Measurements from ENCODE around the gene GLP2R. TPM values are rescaled to one million over a fixed set of nuclear protein-coding genes. Genes with fewer than 3 reads are reported as not detected.

GLP2R gene
- total RNA-seq, 2 donors from 2014 or later = not detected

Other genes starting within 250 kb of the GLP2R start
- gene CFAP52, start 249.3 kb upstream of the GLP2R start, total RNA-seq = under 1 TPM; 0.28 to 0.77 TPM
- gene USP43, start 180.4 kb upstream of the GLP2R start, total RNA-seq = 1 to 10 TPM in 1 of 2 donors, under 1 TPM in 1; 0.50 to 1.6 TPM
- not detected for gene DHRS7C, start 34.3 kb upstream of the GLP2R start, total RNA-seq
- not detected for gene GSG1L2, start 3.8 kb upstream of the GLP2R start, total RNA-seq
- gene RCVRN, start 79.3 kb downstream of the GLP2R start, total RNA-seq = not detected